ENCODE results near the gene MXD3. TPM values are rescaled to one million over a fixed set of nuclear protein-coding genes. Genes with fewer than 3 reads are reported as not detected.
A peak's percentile ranks its signal among the peaks of the same experiment; 100 is the strongest.
"Not testable (repeated sequence)": the region's sequence is repeated elsewhere in the genome, so short reads cannot be mapped to it uniquely, and the experiment has no call there.

Gene MXD3
- 6.4 TPM for total RNA-seq (ENCODE audit: unreplicated experiment)
- long read RNA-seq, partial matches to known transcripts = 2 of 7 reads
- long read RNA-seq, other reads (novel, unspliced or antisense) = 1 of 7 reads

GRCh38 chr5:177311723-177312648, at the start of gene MXD3:
Gene MXD3 (minus strand): TSS chr5:177311898. CDS start chr5:177311830, 68 bp downstream.
- Mint-ChIP-seq H3K4me1 (ENCODE audit: unreplicated experiment) (peaks cover 25% of the 10 kb centered on the region), H3K9me3 (ENCODE audit: unreplicated experiment) (no peaks in the 10 kb centered on the region), H3K27me3 (ENCODE audit: unreplicated experiment) (peaks cover 15% of the 10 kb centered on the region), H3K27ac (ENCODE audit: unreplicated experiment) (no peak within 1 kb of the TSS), H3K4me3 (ENCODE audit: unreplicated experiment) (peak within 1 kb of the TSS; percentile 80), H3K36me3 (ENCODE audit: low read depth, unreplicated experiment) (peaks cover 9% of the 10 kb centered on the region)
- TF ChIP-seq CTCF (IDR thresholded peaks at IDR 0.05; ENCODE audit: unreplicated experiment) = no peak
- peak; percentile 95 for DNase-seq (ENCODE audit: low spot score)

GRCh38 chr5:177360740-177361139, 49.0 kb upstream of the MXD3 start:
- H3K9me3 Mint-ChIP-seq (ENCODE audit: unreplicated experiment); H3K27ac Mint-ChIP-seq (ENCODE audit: unreplicated experiment); H3K4me3 Mint-ChIP-seq (ENCODE audit: unreplicated experiment); DNase-seq (ENCODE audit: low spot score); H3K36me3 Mint-ChIP-seq (ENCODE audit: low read depth, unreplicated experiment): not testable (repeated sequence)
- Mint-ChIP-seq H3K4me1 (ENCODE audit: unreplicated experiment) (peaks cover 21% of the 10 kb centered on the region), H3K27me3 (ENCODE audit: unreplicated experiment) (peaks cover 26% of the 10 kb centered on the region)

GRCh38 chr5:177359860-177360259, 48.2 kb upstream of the MXD3 start:
- TF ChIP-seq CTCF (IDR thresholded peaks at IDR 0.05; ENCODE audit: unreplicated experiment) = no peak
- H3K27me3 Mint-ChIP-seq (ENCODE audit: unreplicated experiment) = peaks cover 25% of the 10 kb centered on the region
- peak overlapping the region; percentile 74 for H3K27ac Mint-ChIP-seq (ENCODE audit: unreplicated experiment)
- H3K36me3 Mint-ChIP-seq (ENCODE audit: low read depth, unreplicated experiment) = no peaks in the 10 kb centered on the region
- H3K4me1 Mint-ChIP-seq (ENCODE audit: unreplicated experiment) = peaks cover 20% of the 10 kb centered on the region
- DNase-seq (ENCODE audit: low spot score) = no peak
- H3K4me3 Mint-ChIP-seq (ENCODE audit: unreplicated experiment) = no peak overlapping the region
- H3K9me3 Mint-ChIP-seq (ENCODE audit: unreplicated experiment) = no peaks in the 10 kb centered on the region

- peak overlapping the region; percentile 86 for H3K27ac Mint-ChIP-seq (ENCODE audit: unreplicated experiment)
- DNase-seq (ENCODE audit: low spot score) = no peak
- peaks cover 25% of the 10 kb centered on the region for H3K27me3 Mint-ChIP-seq (ENCODE audit: unreplicated experiment)
- no peaks in the 10 kb centered on the region for H3K9me3 Mint-ChIP-seq (ENCODE audit: unreplicated experiment)
- no peaks in the 10 kb centered on the region for H3K36me3 Mint-ChIP-seq (ENCODE audit: low read depth, unreplicated experiment)
- no peak for TF ChIP-seq CTCF (IDR thresholded peaks at IDR 0.05; ENCODE audit: unreplicated experiment)
- H3K4me3 Mint-ChIP-seq (ENCODE audit: unreplicated experiment) = no peak overlapping the region
- H3K4me1 Mint-ChIP-seq (ENCODE audit: unreplicated experiment) = peaks cover 20% of the 10 kb centered on the region
These were observed 47.8 kb upstream of the MXD3 start for GRCh38 chr5:177359451-177359851.

- Mint-ChIP-seq H3K4me3 (ENCODE audit: unreplicated experiment) (no peak overlapping the region), H3K27me3 (ENCODE audit: unreplicated experiment) (peaks cover 23% of the 10 kb centered on the region), H3K36me3 (ENCODE audit: low read depth, unreplicated experiment) (no peaks in the 10 kb centered on the region), H3K4me1 (ENCODE audit: unreplicated experiment) (peaks cover 20% of the 10 kb centered on the region), H3K27ac (ENCODE audit: unreplicated experiment) (peak overlapping the region; percentile 86), H3K9me3 (ENCODE audit: unreplicated experiment) (no peaks in the 10 kb centered on the region)
- no peak for DNase-seq (ENCODE audit: low spot score)
- no peak for TF ChIP-seq CTCF (IDR thresholded peaks at IDR 0.05; ENCODE audit: unreplicated experiment)
These were observed 46.7 kb upstream of the MXD3 start for GRCh38 chr5:177358370-177358819.

Measured in endothelial cell (in vitro differentiated cells).